NCI-H748 (cell line): ENCODE data around the gene TBXAS1.

Experiments
- DNase-seq: peaks from one replicate; lab custom pipeline; 2025; ENCODE audit not compliant: unreplicated experiment; lab: John Stamatoyannopoulos, UW

Gene TBXAS1

GRCh38 chr7:139854124-139854511 lies 25.1 kb downstream of the TBXAS1 start:
- DNase-seq, result no peak

GRCh38 chr7:139854803-139855497 lies 25.9 kb downstream of the TBXAS1 start:
- DNase-seq, result no peak

GRCh38 chr7:139855498-139856270 lies 26.6 kb downstream of the TBXAS1 start:
- no peak for DNase-seq

- DNase-seq, result no peak
Measured at GRCh38 chr7:139857791-139858190, 28.7 kb downstream of the TBXAS1 start.

- no peak for DNase-seq
Measured at GRCh38 chr7:139860090-139860775, 31.2 kb downstream of the TBXAS1 start.

GRCh38 chr7:139861803-139862202 lies 32.7 kb downstream of the TBXAS1 start:
- no peak for DNase-seq

GRCh38 chr7:139866047-139866837 lies 37.2 kb downstream of the TBXAS1 start:
- no peak for DNase-seq

GRCh38 chr7:139867847-139868246 lies 38.8 kb downstream of the TBXAS1 start:
- DNase-seq, result peak; percentile 47

- DNase-seq, result no peak
Measured at GRCh38 chr7:139869886-139870285, 40.8 kb downstream of the TBXAS1 start.

- DNase-seq, result no peak
Measured at GRCh38 chr7:139870380-139870779, 41.3 kb downstream of the TBXAS1 start.

GRCh38 chr7:139871331-139871730 lies 42.3 kb downstream of the TBXAS1 start:
- no peak for DNase-seq

GRCh38 chr7:139871820-139872219 lies 42.8 kb downstream of the TBXAS1 start:
- no peak for DNase-seq

- no peak for DNase-seq
Measured at GRCh38 chr7:139873593-139874301, 44.7 kb downstream of the TBXAS1 start.

- no peak for DNase-seq
Measured at GRCh38 chr7:139874302-139874629, 45.2 kb downstream of the TBXAS1 start.

- no peak for DNase-seq
Measured at GRCh38 chr7:139875821-139876241, 46.8 kb downstream of the TBXAS1 start.

- DNase-seq, result no peak
Measured at GRCh38 chr7:139876622-139877283, 47.7 kb downstream of the TBXAS1 start.

- DNase-seq, result no peak
Measured at GRCh38 chr7:139883814-139884213, 54.8 kb downstream of the TBXAS1 start.

GRCh38 chr7:139884441-139884840 lies 55.4 kb downstream of the TBXAS1 start:
- DNase-seq, result no peak

GRCh38 chr7:139885511-139885910 lies 56.4 kb downstream of the TBXAS1 start:
- no peak for DNase-seq

- no peak for DNase-seq
Measured at GRCh38 chr7:139886206-139886605, 57.1 kb downstream of the TBXAS1 start.
